ENCODE results near the gene NRF1. TPM values are rescaled to one million over a fixed set of nuclear protein-coding genes. Genes with fewer than 3 reads are reported as not detected.
"Not testable (repeated sequence)": the region's sequence is repeated elsewhere in the genome, so short reads cannot be mapped to it uniquely, and the experiment has no call there.

NRF1 gene
- total RNA-seq, 1 experiment from 2014 or later, result 23.2 TPM

DNA sequence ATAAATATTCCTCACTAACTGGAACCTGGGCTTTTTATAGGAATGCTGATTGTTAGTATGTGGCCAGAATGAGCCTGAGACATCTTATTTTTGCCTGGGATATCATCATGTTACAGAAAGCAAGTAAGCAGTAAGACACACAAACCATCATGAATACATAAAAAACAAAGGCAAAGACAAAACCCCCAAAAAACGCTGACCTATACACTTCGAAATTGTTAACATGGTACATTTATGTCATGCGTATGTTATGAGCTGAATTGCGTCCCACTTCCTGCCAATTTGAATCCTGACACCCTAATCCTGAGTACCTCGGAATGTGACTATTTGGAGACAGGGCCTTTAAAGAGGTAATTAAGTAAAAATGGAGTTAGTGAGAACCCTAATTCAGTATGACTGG, 12.3 kb upstream of the NRF1 start:
- no peak overlapping the region for H3K4me2 ChIP-seq

GRCh38 chr7:129603594-129603993, 7.9 kb upstream of the NRF1 start:
- BruUV-seq (replicated peaks); POLR2A ChIA-PET (ENCODE audit: unreplicated experiment): not testable (repeated sequence)

More for the DNA sequence above, 12.3 kb upstream of the NRF1 start:
- no peaks in the 10 kb centered on the region; the same call in 1 of the 2 replicates for H4K20me1 ChIP-seq (ENCODE audit: insufficient read depth)
- H3K9me2 ChIP-seq (ENCODE audit: insufficient read depth), result no peaks in the 10 kb centered on the region
- POLR2A ChIA-PET (ENCODE audit: unreplicated experiment), result no interaction called here
- H3K4me3 ChIP-seq, result no peak overlapping the region
- BruUV-seq (replicated peaks), result no TSS peak
- no peaks in the 10 kb centered on the region for H3K36me3 ChIP-seq (ENCODE audit: low read depth)
- CTCF ChIA-PET, result interaction anchor here (0.7 kb wide), 1 partner anchor 19 kb away, joined by 5 read pairs; no protein-coding TSS in a partner anchor
- peaks cover 4% of the 10 kb centered on the region; the same call in 1 of the 2 replicates for H3F3A ChIP-seq (ENCODE audit: insufficient read depth, low read depth)
- H2AFZ ChIP-seq, result no peak overlapping the region
- no peaks in the 10 kb centered on the region for H3K79me2 ChIP-seq (ENCODE audit: low read depth)
- no peak overlapping the region for H3K27ac ChIP-seq
- H3K9me3 ChIP-seq (ENCODE audit: insufficient read depth, low read depth), result no peaks in the 10 kb centered on the region
- intact Hi-C loops (cut with micrococcal nuclease; ENCODE audit: unreplicated experiment), result no loop called here
- H3K27me3 ChIP-seq (ENCODE audit: insufficient read depth, low read depth), result no peaks in the 10 kb centered on the region
- no peak for DNase-seq
- H3K4me1 ChIP-seq (replicated peaks; ENCODE audit: insufficient read depth), result no peaks in the 10 kb centered on the region
- no peak for TF ChIP-seq CTCF (conservative IDR thresholded peaks at IDR 0.05)
- TF ChIP-seq EZH2 (IDR thresholded peaks at IDR 0.05; ENCODE audit: low read depth), result no peak

DNA sequence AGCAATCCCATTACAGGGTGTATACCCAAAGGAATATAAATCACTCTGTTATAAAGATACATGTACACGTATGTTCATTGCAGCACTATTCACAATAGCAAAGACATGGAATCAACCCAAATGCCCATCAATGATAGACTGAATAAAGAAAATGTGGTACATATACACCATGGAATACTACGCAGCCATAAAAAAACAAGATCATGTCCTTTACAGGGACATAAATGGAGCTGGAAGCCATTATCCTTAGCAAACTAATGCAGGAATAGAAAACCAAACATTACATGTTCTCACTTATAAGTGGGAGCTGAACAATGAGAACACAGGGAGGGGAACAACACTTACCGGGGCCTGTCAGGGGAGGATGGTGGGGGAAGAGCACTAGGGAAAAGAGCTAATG, 7.5 kb upstream of the NRF1 start:
- intact Hi-C loops (cut with micrococcal nuclease; ENCODE audit: unreplicated experiment), result not testable (repeated sequence)

More at GRCh38 chr7:129603594-129603993, 7.9 kb upstream of the NRF1 start:
- H3K9me3 ChIP-seq (ENCODE audit: insufficient read depth, low read depth); H3K4me1 ChIP-seq (replicated peaks; ENCODE audit: insufficient read depth); H3K9me2 ChIP-seq (ENCODE audit: insufficient read depth); H3K4me2 ChIP-seq; H3K27ac ChIP-seq; CTCF ChIA-PET; H2AFZ ChIP-seq; H3K27me3 ChIP-seq (ENCODE audit: insufficient read depth, low read depth); H3F3A ChIP-seq (ENCODE audit: insufficient read depth, low read depth); DNase-seq; H4K20me1 ChIP-seq (ENCODE audit: insufficient read depth); H3K4me3 ChIP-seq; intact Hi-C loops (cut with micrococcal nuclease; ENCODE audit: unreplicated experiment); H3K79me2 ChIP-seq (ENCODE audit: low read depth): not testable (repeated sequence)
- 0 out of 2 replicates have a peak, but pooled peaks cover 11% of the 10 kb centered on the region for H3K36me3 ChIP-seq (ENCODE audit: low read depth)

DNA sequence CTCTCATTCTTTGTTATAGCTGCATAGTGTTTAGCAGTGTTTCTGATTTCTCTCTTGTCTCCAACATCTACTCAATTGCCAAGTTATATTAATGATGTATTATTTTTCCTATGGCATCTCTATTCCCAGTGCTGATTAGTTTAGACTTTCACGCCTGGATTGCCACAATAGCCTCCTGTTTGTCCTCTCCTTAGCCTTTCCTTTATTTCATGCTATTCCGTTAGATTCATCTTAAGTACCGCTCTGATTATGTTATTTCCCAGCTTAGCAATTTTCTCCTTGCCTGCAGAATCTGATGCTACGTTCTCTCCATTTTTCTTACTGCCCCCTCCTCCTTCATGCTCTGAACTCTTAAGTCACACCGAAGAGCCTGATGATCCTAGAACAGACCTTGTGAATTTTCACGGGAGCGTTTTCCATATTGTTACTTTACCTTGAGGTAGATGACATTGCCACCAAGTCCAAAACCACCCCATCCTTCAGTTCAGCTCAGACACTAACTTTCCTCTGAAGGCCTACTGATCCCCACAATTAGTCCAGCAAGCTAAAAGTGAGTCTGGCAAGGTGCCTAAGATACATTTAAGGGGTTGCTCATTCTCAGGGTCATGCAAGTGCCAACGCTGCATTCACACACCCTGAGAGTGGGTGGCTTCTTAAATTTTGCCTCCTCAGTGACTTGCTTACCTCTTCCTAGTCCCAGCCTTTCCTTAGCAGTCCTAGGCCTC, 6.6 kb upstream of the NRF1 start:
- Histone ChIP-seq H3K36me3 (ENCODE audit: low read depth) (0 out of 2 replicates have a peak, but pooled peaks cover 19% of the 10 kb centered on the region), H4K20me1 (ENCODE audit: insufficient read depth) (no peaks in the 10 kb centered on the region; the same call in 1 of the 2 replicates), H3K27ac (no peak overlapping the region), H3K79me2 (ENCODE audit: low read depth) (peaks cover 10% of the 10 kb centered on the region), H3K4me1 (replicated peaks; ENCODE audit: insufficient read depth) (peaks cover 1% of the 10 kb centered on the region; the same call in 1 of the 2 replicates), H3K27me3 (ENCODE audit: insufficient read depth, low read depth) (no peaks in the 10 kb centered on the region), H3K4me2 (no peak overlapping the region), H3F3A (ENCODE audit: insufficient read depth, low read depth) (peaks cover 12% of the 10 kb centered on the region; the same call in 1 of the 2 replicates), H3K4me3 (no peak overlapping the region), H3K9me3 (ENCODE audit: insufficient read depth, low read depth) (no peaks in the 10 kb centered on the region), H3K9me2 (ENCODE audit: insufficient read depth) (no peaks in the 10 kb centered on the region), H2AFZ (no peak overlapping the region)
- no TSS peak for BruUV-seq (replicated peaks)
- no peak for TF ChIP-seq CTCF (conservative IDR thresholded peaks at IDR 0.05)
- ChIA-PET CTCF (interaction anchor here (0.6 to 1.0 kb wide), 2 partner anchors 32 to 255 kb away, joined by 3 to 5 read pairs; no protein-coding TSS in a partner anchor), POLR2A (ENCODE audit: unreplicated experiment) (interaction anchor here (0.6 kb wide), 1 partner anchor 41 kb away, joined by 8 read pairs; no protein-coding TSS in a partner anchor)
- no peak for DNase-seq
- intact Hi-C loops (cut with micrococcal nuclease; ENCODE audit: unreplicated experiment), result no loop called here

More for the DNA sequence above, 7.5 kb upstream of the NRF1 start:
- H3K27ac ChIP-seq; BruUV-seq (replicated peaks); DNase-seq; H3K4me2 ChIP-seq; H3K9me3 ChIP-seq (ENCODE audit: insufficient read depth, low read depth); H4K20me1 ChIP-seq (ENCODE audit: insufficient read depth); H3K79me2 ChIP-seq (ENCODE audit: low read depth); CTCF ChIA-PET; H3K9me2 ChIP-seq (ENCODE audit: insufficient read depth); H3K4me3 ChIP-seq; H3K27me3 ChIP-seq (ENCODE audit: insufficient read depth, low read depth); H3K4me1 ChIP-seq (replicated peaks; ENCODE audit: insufficient read depth); H2AFZ ChIP-seq: not testable (repeated sequence)
- H3K36me3 ChIP-seq (ENCODE audit: low read depth), result 0 out of 2 replicates have a peak, but pooled peaks cover 16% of the 10 kb centered on the region
- POLR2A ChIA-PET (ENCODE audit: unreplicated experiment), result interaction anchor here (0.6 kb wide), 1 partner anchor 40 kb away, joined by 8 read pairs; no protein-coding TSS in a partner anchor
- peaks cover 12% of the 10 kb centered on the region; the same call in 1 of the 2 replicates for H3F3A ChIP-seq (ENCODE audit: insufficient read depth, low read depth)

Measured in PC-9 (cell line).